Measurements from ENCODE around the gene RANBP17. TPM values are rescaled to one million over a fixed set of nuclear protein-coding genes. Genes with fewer than 3 reads are reported as not detected.

RANBP17 gene
- total RNA-seq, 2 experiments from 2014 or later: not detected

DNA sequence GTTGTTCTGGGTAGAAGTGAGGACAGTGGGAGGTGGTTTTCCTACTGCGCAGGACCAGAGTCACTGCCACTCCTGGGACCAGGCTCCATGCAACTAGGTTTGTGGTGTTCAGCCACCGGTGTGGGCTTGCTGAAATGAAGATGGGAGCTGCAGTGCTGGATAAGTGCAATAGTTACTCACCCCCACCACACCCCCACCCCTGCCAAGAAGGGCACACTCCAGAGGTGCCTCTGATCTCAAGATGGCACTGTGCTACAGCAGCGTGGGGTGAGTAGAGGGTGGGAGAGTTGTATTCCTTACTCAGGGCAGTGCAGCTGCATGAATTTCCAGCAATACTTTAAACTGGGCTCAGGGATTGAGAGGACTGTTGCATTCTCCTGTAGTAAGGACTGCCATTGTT lies 259.8 kb downstream of the RANBP17 start:
- intact Hi-C loops (cut with micrococcal nuclease): no loop called here
- Mint-ChIP-seq H3K9me3 (peaks cover 2% of the 10 kb centered on the region), H3K27me3 (ENCODE audit: low read depth) (peaks cover 13% of the 10 kb centered on the region), H3K27ac (no peak overlapping the region), H3K4me1 (ENCODE audit: low read depth) (no peaks in the 10 kb centered on the region), H3K36me3 (ENCODE audit: low read depth) (no peaks in the 10 kb centered on the region), H3K4me3 (no peak overlapping the region)
- CTCF ChIA-PET: no interaction called here
- DNase-seq: no peak

DNA sequence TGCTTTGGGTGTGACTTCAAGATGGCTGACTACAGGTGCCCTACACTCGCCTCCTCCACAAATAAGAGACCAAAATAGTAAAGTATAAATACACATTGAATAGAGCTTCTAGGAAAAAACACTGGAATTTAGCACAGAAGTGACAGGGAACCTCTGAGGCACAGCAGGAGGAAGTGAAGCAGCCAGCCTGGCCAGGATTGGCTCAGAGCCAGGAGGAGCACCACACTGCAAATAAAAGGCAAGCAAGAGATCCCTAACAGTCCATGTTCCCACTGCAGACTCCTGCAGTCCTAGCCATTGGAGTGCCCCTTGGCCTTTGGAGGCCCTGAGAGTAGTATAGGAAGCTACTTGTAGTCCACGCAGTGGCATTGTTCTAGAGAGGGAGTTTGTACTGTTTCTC lies 260.6 kb downstream of the RANBP17 start:
- H3K4me3 Mint-ChIP-seq: no peak overlapping the region
- peaks cover 13% of the 10 kb centered on the region for H3K27me3 Mint-ChIP-seq (ENCODE audit: low read depth)
- no peak for DNase-seq
- CTCF ChIA-PET: no interaction called here
- intact Hi-C loops (cut with micrococcal nuclease): no loop called here
- H3K4me1 Mint-ChIP-seq (ENCODE audit: low read depth): no peaks in the 10 kb centered on the region
- no peaks in the 10 kb centered on the region for H3K36me3 Mint-ChIP-seq (ENCODE audit: low read depth)
- H3K27ac Mint-ChIP-seq: no peak overlapping the region
- peaks cover 2% of the 10 kb centered on the region for H3K9me3 Mint-ChIP-seq

DNA sequence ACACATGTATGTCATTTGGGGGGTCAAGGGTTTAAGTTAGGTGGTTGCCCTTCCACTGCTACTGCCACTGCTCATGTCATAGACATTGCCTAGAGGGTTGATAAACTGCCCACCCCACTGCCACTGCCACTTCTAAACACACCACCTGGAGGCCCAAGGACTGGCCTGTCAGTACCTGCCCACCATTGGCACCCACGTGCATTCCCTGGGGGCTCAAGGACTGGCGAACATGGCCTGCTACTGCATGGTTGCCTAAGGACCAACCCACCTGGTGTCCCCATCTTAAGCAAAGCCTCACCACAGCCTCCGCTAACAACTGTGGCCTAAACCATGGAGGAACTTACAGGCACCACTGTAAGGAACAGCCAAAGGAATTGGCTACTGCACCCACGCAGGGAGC lies 261.6 kb downstream of the RANBP17 start:
- Mint-ChIP-seq H3K9me3 (peaks cover 2% of the 10 kb centered on the region), H3K4me1 (ENCODE audit: low read depth) (no peaks in the 10 kb centered on the region), H3K27me3 (ENCODE audit: low read depth) (peaks cover 10% of the 10 kb centered on the region), H3K4me3 (no peak overlapping the region), H3K36me3 (ENCODE audit: low read depth) (no peaks in the 10 kb centered on the region), H3K27ac (no peak overlapping the region)
- intact Hi-C loops (cut with micrococcal nuclease): no loop called here
- DNase-seq: no peak
- CTCF ChIA-PET: no interaction called here

DNA sequence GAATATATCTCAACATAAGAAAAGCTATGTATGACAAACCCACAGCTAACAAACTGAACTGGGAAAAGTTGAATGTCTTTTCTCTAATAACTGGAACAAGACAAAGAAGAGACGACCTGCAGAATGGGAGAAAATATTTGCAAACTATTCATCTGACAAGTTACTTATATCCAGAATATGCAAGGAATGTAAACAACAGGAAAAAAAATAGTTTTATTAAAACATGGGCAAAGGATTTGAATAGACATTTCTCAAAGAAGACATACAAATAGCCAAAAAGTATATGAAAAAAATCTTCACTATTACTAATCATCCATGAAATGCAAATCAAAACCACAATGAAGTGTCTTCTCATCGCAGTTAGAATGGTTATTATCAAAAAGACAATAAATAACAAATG lies 265.5 kb downstream of the RANBP17 start:
- CTCF ChIA-PET: no interaction called here
- no peak for DNase-seq
- intact Hi-C loops (cut with micrococcal nuclease): no loop called here
- H3K36me3 Mint-ChIP-seq (ENCODE audit: low read depth): no peaks in the 10 kb centered on the region
- H3K4me1 Mint-ChIP-seq (ENCODE audit: low read depth): no peaks in the 10 kb centered on the region
- no peak overlapping the region for H3K4me3 Mint-ChIP-seq
- peaks cover 6% of the 10 kb centered on the region for H3K27me3 Mint-ChIP-seq (ENCODE audit: low read depth)
- H3K27ac Mint-ChIP-seq: no peak overlapping the region
- H3K9me3 Mint-ChIP-seq: no peaks in the 10 kb centered on the region

DNA sequence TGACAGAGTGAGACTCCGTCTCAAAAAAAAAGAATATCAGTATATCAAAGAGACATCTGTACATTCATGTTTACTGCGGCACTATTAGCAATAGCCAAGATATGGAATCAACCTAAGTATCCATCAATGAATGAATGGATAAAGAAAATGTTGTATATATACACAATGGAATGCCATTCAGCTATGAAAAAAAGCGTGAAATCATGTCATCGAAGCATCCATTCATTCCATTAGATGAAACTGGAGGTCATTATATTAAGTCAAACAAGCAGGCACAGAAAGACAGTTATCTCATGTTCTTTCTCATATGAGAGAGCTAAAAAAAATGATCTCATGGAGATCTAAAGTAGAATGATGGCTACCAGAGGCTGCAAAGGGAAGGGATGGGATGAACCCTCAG lies 266.3 kb downstream of the RANBP17 start:
- Mint-ChIP-seq H3K27ac (no peak overlapping the region), H3K4me1 (ENCODE audit: low read depth) (no peaks in the 10 kb centered on the region), H3K27me3 (ENCODE audit: low read depth) (peaks cover 5% of the 10 kb centered on the region), H3K9me3 (no peaks in the 10 kb centered on the region), H3K4me3 (no peak overlapping the region), H3K36me3 (ENCODE audit: low read depth) (no peaks in the 10 kb centered on the region)
- CTCF ChIA-PET: no interaction called here
- intact Hi-C loops (cut with micrococcal nuclease): no loop called here
- DNase-seq: no peak

DNA sequence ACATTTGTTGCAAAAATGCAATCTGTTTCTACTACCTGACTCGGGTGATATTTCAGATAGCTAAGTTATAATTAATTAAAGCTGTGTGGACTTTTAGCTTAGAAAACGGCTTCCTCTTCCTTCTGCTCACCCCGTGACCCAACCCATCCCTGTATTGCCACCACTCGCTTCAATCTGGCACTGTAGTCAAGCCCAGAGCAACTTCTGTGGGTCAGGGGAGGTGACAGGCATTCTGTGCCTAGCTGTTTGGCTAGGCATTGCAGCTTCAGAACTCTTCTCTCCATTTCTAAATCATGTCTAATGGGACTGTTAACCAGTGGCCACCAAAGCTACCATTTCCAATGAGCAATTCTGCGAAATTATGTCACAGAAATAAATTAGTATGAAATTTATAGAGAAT lies 267.5 kb downstream of the RANBP17 start:
- Mint-ChIP-seq H3K27me3 (ENCODE audit: low read depth) (no peaks in the 10 kb centered on the region), H3K9me3 (no peaks in the 10 kb centered on the region), H3K4me3 (no peak overlapping the region), H3K4me1 (ENCODE audit: low read depth) (no peaks in the 10 kb centered on the region), H3K36me3 (ENCODE audit: low read depth) (no peaks in the 10 kb centered on the region), H3K27ac (no peak overlapping the region)
- DNase-seq: no peak
- intact Hi-C loops (cut with micrococcal nuclease): no loop called here
- CTCF ChIA-PET: no interaction called here

DNA sequence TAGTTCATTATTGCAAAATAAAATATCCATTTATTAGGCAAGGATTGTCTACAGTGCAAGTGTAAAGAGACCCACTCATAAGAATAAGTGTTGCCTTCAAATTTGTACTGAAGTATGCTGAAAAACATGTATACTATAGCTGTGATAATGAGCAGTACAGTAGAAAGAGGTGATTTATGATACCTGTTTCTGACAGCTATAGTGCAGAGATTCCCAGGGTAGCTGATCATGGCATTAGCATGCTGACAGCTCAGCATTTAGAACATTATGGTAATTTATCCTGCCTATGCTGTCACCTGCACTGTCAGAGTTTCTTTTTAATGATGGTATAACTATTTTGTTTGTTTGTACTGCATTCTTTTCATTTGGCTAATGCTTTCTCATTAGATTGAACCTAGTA lies 269.7 kb downstream of the RANBP17 start:
- H3K4me1 Mint-ChIP-seq (ENCODE audit: low read depth): no peaks in the 10 kb centered on the region
- CTCF ChIA-PET: no interaction called here
- no peak for DNase-seq
- no peaks in the 10 kb centered on the region for H3K27me3 Mint-ChIP-seq (ENCODE audit: low read depth)
- H3K9me3 Mint-ChIP-seq: no peaks in the 10 kb centered on the region
- H3K27ac Mint-ChIP-seq: no peak overlapping the region
- no peaks in the 10 kb centered on the region for H3K36me3 Mint-ChIP-seq (ENCODE audit: low read depth)
- H3K4me3 Mint-ChIP-seq: no peak overlapping the region
- intact Hi-C loops (cut with micrococcal nuclease): no loop called here

DNA sequence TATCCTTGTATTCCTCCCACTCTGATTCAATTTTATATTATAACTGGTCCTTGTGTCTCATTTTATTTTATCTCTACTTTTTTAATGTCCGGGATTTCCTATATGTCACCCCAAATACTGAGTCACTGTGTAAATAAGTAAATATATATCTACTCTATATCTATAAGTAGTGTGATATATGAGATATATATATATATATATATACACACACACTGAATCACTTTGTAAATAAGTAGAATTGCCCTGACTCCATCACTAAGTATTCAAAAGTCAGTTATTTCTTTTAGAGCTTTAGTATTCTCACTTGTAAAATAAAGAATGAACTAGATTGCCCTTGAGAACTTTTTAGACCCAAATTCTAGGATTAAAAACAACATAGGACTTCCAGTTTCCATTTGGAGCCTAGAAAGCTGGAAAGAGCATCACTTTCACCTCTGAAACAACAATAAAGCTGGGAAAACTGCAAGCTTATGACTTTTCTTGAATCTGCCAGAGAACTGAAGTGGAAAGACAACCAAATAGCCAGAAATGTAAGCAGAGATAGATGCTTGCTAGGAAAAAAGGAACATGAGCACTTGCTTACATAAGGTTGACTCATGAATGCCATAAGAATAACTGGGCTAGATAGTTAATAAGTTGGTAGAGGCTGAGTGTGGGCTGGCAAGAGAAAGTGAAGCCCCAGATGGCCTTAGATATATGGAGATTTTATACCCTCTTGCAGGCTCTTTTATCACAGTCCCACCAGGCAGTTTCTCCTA lies 276.1 kb downstream of the RANBP17 start:
- DNase-seq: no peak
- intact Hi-C loops (cut with micrococcal nuclease): no loop called here
- CTCF ChIA-PET: no interaction called here
- Mint-ChIP-seq H3K36me3 (ENCODE audit: low read depth) (no peaks in the 10 kb centered on the region), H3K4me3 (no peak overlapping the region), H3K27ac (no peak overlapping the region), H3K4me1 (ENCODE audit: low read depth) (no peaks in the 10 kb centered on the region), H3K9me3 (no peaks in the 10 kb centered on the region), H3K27me3 (ENCODE audit: low read depth) (no peaks in the 10 kb centered on the region)

DNA sequence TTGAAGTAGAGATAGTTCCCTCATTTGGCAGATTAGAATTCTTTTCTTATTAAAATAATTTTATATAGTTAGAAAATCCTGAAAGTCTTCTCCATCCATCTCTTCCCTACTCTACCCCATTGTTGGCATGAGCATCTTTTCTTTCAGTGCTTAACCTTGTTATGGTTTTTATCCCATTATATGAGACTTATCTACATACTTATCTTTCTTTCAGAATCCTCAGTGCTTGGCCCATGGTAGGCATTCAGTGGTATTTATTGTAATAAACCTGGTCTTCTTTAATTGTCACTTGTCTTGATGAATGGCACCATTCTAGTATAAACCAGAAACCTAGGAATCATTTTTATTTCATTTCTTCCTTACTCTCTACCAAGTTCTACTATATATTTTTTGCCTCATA lies 277.4 kb downstream of the RANBP17 start:
- Mint-ChIP-seq H3K4me1 (ENCODE audit: low read depth) (no peaks in the 10 kb centered on the region), H3K9me3 (no peaks in the 10 kb centered on the region), H3K27me3 (ENCODE audit: low read depth) (no peaks in the 10 kb centered on the region), H3K36me3 (ENCODE audit: low read depth) (no peaks in the 10 kb centered on the region), H3K27ac (no peak overlapping the region), H3K4me3 (no peak overlapping the region)
- intact Hi-C loops (cut with micrococcal nuclease): no loop called here
- CTCF ChIA-PET: no interaction called here
- DNase-seq: no peak

GRCh38 chr5:171142617-171143016 lies 280.8 kb downstream of the RANBP17 start:
- intact Hi-C loops (cut with micrococcal nuclease): no loop called here
- H3K4me3 Mint-ChIP-seq: no peak overlapping the region
- no peak for DNase-seq
- no peaks in the 10 kb centered on the region for H3K9me3 Mint-ChIP-seq
- H3K4me1 Mint-ChIP-seq (ENCODE audit: low read depth): no peaks in the 10 kb centered on the region
- no peaks in the 10 kb centered on the region for H3K36me3 Mint-ChIP-seq (ENCODE audit: low read depth)
- CTCF ChIA-PET: no interaction called here
- no peak overlapping the region for H3K27ac Mint-ChIP-seq
- no peaks in the 10 kb centered on the region for H3K27me3 Mint-ChIP-seq (ENCODE audit: low read depth)

DNA sequence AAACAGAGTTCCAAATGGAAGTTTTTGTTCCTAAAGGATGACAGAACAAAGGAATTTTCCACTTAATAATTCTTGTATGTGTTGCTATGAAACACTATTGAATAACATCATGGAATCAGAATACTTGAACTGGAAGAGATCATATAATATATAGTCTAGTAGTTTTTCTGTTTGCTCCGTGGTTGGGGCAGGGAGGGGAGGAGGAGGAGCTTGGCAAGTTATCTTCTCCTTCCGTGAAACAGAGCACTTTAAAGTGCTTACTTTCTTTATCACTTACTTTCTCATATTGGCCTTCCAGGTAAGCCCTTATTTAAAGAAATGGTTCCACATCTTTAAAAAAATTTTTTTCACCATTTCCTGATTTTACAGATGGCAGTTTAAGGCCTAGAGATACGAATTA lies 281.4 kb downstream of the RANBP17 start:
- Mint-ChIP-seq H3K36me3 (ENCODE audit: low read depth) (no peaks in the 10 kb centered on the region), H3K27ac (no peak overlapping the region), H3K4me3 (no peak overlapping the region), H3K9me3 (no peaks in the 10 kb centered on the region), H3K4me1 (ENCODE audit: low read depth) (no peaks in the 10 kb centered on the region), H3K27me3 (ENCODE audit: low read depth) (no peaks in the 10 kb centered on the region)
- CTCF ChIA-PET: interaction anchor here (0.6 kb wide), 1 partner anchor 10 kb away, joined by 4 read pairs; no protein-coding TSS in a partner anchor
- DNase-seq: no peak
- intact Hi-C loops (cut with micrococcal nuclease): no loop called here

GRCh38 chr5:171143926-171144325 lies 282.1 kb downstream of the RANBP17 start:
- Mint-ChIP-seq H3K36me3 (ENCODE audit: low read depth) (no peaks in the 10 kb centered on the region), H3K9me3 (no peaks in the 10 kb centered on the region), H3K4me3 (no peak overlapping the region), H3K4me1 (ENCODE audit: low read depth) (no peaks in the 10 kb centered on the region), H3K27ac (no peak overlapping the region), H3K27me3 (ENCODE audit: low read depth) (no peaks in the 10 kb centered on the region)
- CTCF ChIA-PET: no interaction called here
- no peak for DNase-seq
- intact Hi-C loops (cut with micrococcal nuclease): no loop called here

DNA sequence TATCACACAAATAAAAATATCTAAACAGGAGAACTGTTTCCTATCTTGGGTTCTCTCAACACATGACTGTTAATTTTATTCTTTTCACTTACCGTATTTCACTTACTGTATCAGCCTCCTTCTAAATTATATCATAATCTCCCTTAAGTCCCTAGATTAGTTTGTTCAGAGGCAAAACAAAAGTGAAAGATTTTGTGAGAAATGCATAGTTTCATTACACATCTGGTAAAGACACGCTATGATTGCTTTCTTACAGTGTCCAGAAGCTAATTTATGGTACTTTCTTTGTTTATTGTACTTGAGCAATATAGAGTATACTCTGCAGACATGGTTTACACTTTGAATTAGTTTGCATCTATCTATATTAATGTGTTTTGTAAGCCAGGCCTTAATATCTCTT lies 287.5 kb downstream of the RANBP17 start:
- intact Hi-C loops (cut with micrococcal nuclease): no loop called here
- H3K27me3 Mint-ChIP-seq (ENCODE audit: low read depth): peaks cover 9% of the 10 kb centered on the region
- H3K9me3 Mint-ChIP-seq: no peaks in the 10 kb centered on the region
- CTCF ChIA-PET: no interaction called here
- H3K4me3 Mint-ChIP-seq: no peak overlapping the region
- DNase-seq: no peak
- H3K4me1 Mint-ChIP-seq (ENCODE audit: low read depth): no peaks in the 10 kb centered on the region
- no peaks in the 10 kb centered on the region for H3K36me3 Mint-ChIP-seq (ENCODE audit: low read depth)
- H3K27ac Mint-ChIP-seq: no peak overlapping the region
